ENCODE data around the gene C10orf90.

The C10orf90 gene

GRCh38 chr10:126425032-126425431, 245.5 kb downstream of the C10orf90 start:
- DNase-seq (ENCODE audit: low read depth in 3 of 3): no peak

- DNase-seq (ENCODE audit: low read depth in 3 of 3): no peak
Observed at GRCh38 chr10:126423732-126424491, 246.6 kb downstream of the C10orf90 start.

GRCh38 chr10:126422567-126422966, 247.9 kb downstream of the C10orf90 start:
- no peak for DNase-seq (ENCODE audit: low read depth in 3 of 3)

- DNase-seq (ENCODE audit: low read depth in 3 of 3): no peak
Observed at GRCh38 chr10:126421756-126422256, 248.7 kb downstream of the C10orf90 start.

- no peak for DNase-seq (ENCODE audit: low read depth in 3 of 3)
Observed at GRCh38 chr10:126420567-126421300, 249.8 kb downstream of the C10orf90 start.

- DNase-seq (ENCODE audit: low read depth in 3 of 3): no peak
Observed at GRCh38 chr10:126417220-126417825, 253.2 kb downstream of the C10orf90 start.

- no peak for DNase-seq (ENCODE audit: low read depth in 3 of 3)
Observed at GRCh38 chr10:126409821-126410220, 260.7 kb downstream of the C10orf90 start.

- DNase-seq (ENCODE audit: low read depth in 3 of 3): no peak
Observed at GRCh38 chr10:126408953-126409641, 261.4 kb downstream of the C10orf90 start.

- no peak for DNase-seq (ENCODE audit: low read depth in 3 of 3)
Observed at GRCh38 chr10:126407831-126408230, 262.7 kb downstream of the C10orf90 start.

GRCh38 chr10:126405239-126405775, 265.2 kb downstream of the C10orf90 start:
- DNase-seq (ENCODE audit: low read depth in 3 of 3): no peak

- DNase-seq (ENCODE audit: low read depth in 3 of 3): no peak
Observed at GRCh38 chr10:126402721-126403695, 267.5 kb downstream of the C10orf90 start.

- DNase-seq (ENCODE audit: low read depth in 3 of 3): no peak
Observed at GRCh38 chr10:126400641-126401040, 269.9 kb downstream of the C10orf90 start.

GRCh38 chr10:126398924-126399323, 271.6 kb downstream of the C10orf90 start:
- no peak for DNase-seq (ENCODE audit: low read depth in 3 of 3)

GRCh38 chr10:126398383-126398743, 272.1 kb downstream of the C10orf90 start:
- no peak for DNase-seq (ENCODE audit: low read depth in 3 of 3)

GRCh38 chr10:126397640-126398382, 272.7 kb downstream of the C10orf90 start:
- DNase-seq (ENCODE audit: low read depth in 3 of 3): no peak

- DNase-seq (ENCODE audit: low read depth in 3 of 3): no peak
Observed at GRCh38 chr10:126397156-126397555, 273.3 kb downstream of the C10orf90 start.

- DNase-seq (ENCODE audit: low read depth in 3 of 3): no peak
Observed at GRCh38 chr10:126394948-126395347, 275.5 kb downstream of the C10orf90 start.

- no peak for DNase-seq (ENCODE audit: low read depth in 3 of 3)
Observed at GRCh38 chr10:126393076-126393475, 277.4 kb downstream of the C10orf90 start.

GRCh38 chr10:126392469-126392868, 278.0 kb downstream of the C10orf90 start:
- DNase-seq (ENCODE audit: low read depth in 3 of 3): no peak

- DNase-seq (ENCODE audit: low read depth in 3 of 3): no peak
Observed at GRCh38 chr10:126392068-126392467, 278.4 kb downstream of the C10orf90 start.
